ENCODE results near the gene MERTK.

Gene MERTK

DNA sequence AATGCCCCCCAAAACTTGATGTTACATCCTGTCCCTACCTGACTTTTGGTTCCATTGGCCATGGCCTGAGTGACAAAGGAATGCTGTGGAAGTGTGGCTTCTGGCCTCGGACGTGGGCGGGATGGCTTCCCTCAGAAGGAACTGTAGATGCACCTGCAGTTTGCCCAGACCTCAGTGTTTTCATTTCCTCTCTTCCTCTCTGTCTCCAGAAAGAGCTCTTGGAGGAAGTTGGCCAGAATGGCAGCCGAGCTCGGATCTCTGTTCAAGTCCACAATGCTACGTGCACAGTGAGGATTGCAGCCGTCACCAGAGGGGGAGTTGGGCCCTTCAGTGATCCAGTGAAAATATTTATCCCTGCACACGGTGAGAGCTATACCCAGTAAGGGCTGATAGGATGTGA is 95.6 kb downstream of the MERTK start:
- in situ Hi-C loops (cut with HindIII; ENCODE audit: low sequenced_read_pairs), result no loop called here
- TF ChIP-seq, protein P1, sequence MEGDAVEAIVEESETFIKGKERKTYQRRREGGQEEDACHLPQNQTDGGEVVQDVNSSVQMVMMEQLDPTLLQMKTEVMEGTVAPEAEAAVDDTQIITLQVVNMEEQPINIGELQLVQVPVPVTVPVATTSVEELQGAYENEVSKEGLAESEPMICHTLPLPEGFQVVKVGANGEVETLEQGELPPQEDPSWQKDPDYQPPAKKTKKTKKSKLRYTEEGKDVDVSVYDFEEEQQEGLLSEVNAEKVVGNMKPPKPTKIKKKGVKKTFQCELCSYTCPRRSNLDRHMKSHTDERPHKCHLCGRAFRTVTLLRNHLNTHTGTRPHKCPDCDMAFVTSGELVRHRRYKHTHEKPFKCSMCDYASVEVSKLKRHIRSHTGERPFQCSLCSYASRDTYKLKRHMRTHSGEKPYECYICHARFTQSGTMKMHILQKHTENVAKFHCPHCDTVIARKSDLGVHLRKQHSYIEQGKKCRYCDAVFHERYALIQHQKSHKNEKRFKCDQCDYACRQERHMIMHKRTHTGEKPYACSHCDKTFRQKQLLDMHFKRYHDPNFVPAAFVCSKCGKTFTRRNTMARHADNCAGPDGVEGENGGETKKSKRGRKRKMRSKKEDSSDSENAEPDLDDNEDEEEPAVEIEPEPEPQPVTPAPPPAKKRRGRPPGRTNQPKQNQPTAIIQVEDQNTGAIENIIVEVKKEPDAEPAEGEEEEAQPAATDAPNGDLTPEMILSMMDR (IDR thresholded peaks at IDR 0.05; ENCODE audit: low read depth, low read length, missing control alignments), result no peak
- no peak for DNase-seq (ENCODE audit: low read depth)
- no peak overlapping the region for H3K4me3 ChIP-seq (ENCODE audit: low read depth, low read length)

DNA sequence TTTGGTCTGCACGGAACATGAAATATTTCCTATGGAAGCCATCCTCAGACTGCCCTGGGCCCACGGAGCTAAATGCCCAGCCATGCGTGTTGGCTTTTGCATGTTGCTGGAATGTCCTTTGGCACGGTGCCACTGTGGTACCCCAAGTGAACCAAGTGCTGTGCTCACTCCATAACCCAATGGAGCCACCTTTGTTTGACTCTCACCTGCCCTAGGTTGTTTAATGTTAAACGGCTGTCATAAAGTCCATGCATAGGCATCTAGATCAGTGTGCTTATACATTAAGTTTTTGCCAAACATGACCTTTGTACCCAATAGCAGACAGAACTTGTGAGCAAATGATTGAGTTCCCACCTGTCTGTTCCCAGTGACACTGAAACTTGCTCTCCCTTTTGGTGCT is 96.7 kb downstream of the MERTK start:
- TF ChIP-seq, protein P1 (IDR thresholded peaks at IDR 0.05; ENCODE audit: low read depth, low read length, missing control alignments), result no peak
- in situ Hi-C loops (cut with HindIII; ENCODE audit: low sequenced_read_pairs), result no loop called here
- H3K4me3 ChIP-seq (ENCODE audit: low read depth, low read length), result no peak overlapping the region
- no peak for DNase-seq (ENCODE audit: low read depth)

DNA sequence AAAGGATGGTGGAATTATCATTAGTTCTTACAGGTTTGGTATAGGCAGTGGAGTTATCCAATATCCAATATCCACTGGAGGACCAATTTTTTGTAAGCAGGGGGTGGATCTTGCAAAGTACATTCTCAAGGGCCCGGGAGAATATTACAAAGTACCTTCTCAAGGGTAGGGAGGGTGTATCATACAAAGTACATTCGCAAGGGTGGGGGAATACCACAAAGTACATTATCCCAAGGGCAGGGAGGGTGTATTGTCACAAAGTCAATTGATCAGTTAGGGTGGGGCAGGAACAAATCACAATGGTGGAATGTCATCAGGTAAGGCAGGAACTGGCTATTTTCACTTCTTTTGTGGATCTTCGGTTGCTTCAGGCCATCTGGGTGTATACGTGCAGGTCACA is 101.4 kb downstream of the MERTK start:
- no peak for DNase-seq (ENCODE audit: low read depth)
- H3K4me3 ChIP-seq (ENCODE audit: low read depth, low read length), result no peak overlapping the region
- in situ Hi-C loops (cut with HindIII; ENCODE audit: low sequenced_read_pairs), result no loop called here
- TF ChIP-seq, protein P1 (IDR thresholded peaks at IDR 0.05; ENCODE audit: low read depth, low read length, missing control alignments), result no peak

DNA sequence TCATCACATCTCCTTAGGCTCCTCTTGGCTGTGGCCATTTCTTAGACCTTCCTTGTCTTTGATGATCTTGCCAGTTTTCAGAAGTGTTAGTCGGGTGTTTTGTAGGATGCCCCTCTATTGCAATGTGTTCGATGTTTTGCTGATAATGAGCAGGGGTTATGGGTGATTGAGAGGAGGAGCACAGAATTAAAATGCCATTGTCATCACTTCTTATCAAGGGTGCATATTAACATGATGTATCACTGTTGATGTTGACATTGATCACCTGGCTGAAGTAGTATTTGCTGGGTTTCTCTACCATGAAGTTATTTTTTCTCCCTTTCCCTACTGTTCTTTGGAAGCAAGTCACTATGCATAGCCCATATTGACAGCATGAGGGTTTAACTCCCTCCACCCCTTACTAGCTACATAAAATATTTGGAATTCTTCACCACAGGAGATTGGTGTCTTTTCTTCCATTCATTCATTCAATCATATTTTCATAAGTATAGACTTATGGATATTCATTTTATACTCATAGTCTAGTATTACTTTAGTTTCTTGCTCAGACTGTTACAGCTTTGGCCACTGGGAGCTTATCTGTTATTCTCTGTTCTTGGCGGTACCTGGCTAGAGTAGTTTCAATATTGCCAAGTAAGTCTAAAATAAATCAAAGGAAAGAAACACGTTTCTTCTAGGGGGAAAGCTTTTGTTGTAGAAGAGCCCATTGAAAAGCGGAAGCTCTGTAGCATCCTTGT is 102.2 kb downstream of the MERTK start:
- DNase-seq (ENCODE audit: low read depth), result no peak
- H3K4me3 ChIP-seq (ENCODE audit: low read depth, low read length), result no peak overlapping the region
- in situ Hi-C loops (cut with HindIII; ENCODE audit: low sequenced_read_pairs), result no loop called here
- TF ChIP-seq, protein P1 (IDR thresholded peaks at IDR 0.05; ENCODE audit: low read depth, low read length, missing control alignments), result no peak

DNA sequence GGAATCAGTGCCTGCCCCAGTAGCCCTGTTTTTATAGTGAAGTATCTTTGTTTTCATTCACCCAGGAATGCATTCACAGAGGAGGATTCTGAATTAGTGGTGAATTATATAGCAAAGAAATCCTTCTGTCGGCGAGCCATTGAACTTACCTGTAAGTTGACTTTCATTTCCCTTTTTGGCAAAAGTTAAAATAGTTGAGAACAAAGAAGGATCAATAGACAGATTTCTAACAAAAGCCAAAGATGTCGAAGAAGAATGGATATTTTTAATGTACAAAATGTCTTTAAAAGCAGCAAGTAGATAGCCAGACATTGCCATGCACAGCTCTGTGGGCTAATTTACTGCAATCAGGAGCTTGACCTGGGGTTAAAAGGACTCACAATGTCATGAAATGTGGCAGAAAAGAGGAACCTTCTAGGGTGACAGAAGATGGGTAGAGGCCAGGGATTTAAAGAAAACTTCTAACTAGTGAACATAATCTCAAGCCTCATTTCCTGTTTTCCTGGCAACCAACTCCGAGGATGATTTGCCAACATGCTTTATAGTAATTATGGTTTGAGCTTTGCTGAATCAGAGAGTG is 102.8 kb downstream of the MERTK start:
- in situ Hi-C loops (cut with HindIII; ENCODE audit: low sequenced_read_pairs), result no loop called here
- DNase-seq (ENCODE audit: low read depth), result peak; percentile 16
- TF ChIP-seq, protein P1 (IDR thresholded peaks at IDR 0.05; ENCODE audit: low read depth, low read length, missing control alignments), result no peak
- H3K4me3 ChIP-seq (ENCODE audit: low read depth, low read length), result no peak overlapping the region

DNA sequence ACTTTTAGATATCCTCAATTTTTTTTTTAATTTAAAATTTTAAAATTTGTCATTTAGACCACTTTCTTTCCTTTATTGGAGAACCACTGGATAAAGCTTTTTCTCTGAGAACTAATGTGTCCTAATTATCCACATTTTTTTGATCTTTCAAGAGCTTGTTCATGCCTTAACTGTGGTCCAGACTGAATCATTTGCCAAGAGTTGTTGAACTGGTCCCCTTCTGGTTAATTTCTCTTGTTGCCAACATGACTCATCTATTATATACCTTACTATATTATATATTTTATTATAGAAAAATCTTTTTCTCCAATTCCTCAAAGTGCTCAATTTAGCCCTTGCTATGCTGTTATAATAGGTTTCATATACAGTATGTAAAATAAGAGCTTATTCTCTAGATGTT is 103.5 kb downstream of the MERTK start:
- TF ChIP-seq, protein P1 (IDR thresholded peaks at IDR 0.05; ENCODE audit: low read depth, low read length, missing control alignments), result no peak
- in situ Hi-C loops (cut with HindIII; ENCODE audit: low sequenced_read_pairs), result no loop called here
- H3K4me3 ChIP-seq (ENCODE audit: low read depth, low read length), result no peak overlapping the region
- peak; percentile 3 for DNase-seq (ENCODE audit: low read depth)
